B cell (primary cell): ENCODE results near the gene CISH.

Source experiments
- EZH2 ChIP-seq: IDR thresholded peaks from 2 replicates; pipeline ENCODE4 v1.6.1; 2012; ENCODE audit warnings: borderline replicate concordance, low read depth, mild to moderate bottlenecking, moderate library complexity, low read length; ENCODE audit not compliant: insufficient read depth, poor library complexity, severe bottlenecking
- TF ChIP-seq, protein P1 (sequence below): fragments of 200-600 bp; IDR thresholded peaks from one replicate; pipeline ENCODE4 v1.8.0; 2022; ENCODE audit warnings: antibody characterized with exemption, mild to moderate bottlenecking

DNA sequence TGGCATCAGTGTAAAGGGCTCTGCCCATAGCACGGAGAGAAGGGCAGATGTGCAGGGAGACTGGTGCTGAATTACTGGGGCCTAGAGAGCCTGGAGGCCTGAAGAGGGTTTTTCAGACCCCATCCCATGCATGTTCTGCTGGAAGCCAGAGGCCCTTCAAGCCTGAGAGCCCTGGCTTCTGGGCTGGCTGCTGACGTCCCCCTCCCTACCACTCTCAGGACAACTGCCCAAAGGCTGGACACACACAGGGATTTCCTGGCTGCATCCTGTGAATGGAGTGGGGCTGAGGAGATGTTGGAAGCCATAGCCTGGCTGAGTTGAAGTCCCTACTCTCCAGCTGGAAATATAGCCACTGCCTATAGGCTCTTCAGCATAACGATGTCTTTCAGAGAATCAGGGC is 46.2 kb upstream of the CISH start:
- TF ChIP-seq, protein P1, sequence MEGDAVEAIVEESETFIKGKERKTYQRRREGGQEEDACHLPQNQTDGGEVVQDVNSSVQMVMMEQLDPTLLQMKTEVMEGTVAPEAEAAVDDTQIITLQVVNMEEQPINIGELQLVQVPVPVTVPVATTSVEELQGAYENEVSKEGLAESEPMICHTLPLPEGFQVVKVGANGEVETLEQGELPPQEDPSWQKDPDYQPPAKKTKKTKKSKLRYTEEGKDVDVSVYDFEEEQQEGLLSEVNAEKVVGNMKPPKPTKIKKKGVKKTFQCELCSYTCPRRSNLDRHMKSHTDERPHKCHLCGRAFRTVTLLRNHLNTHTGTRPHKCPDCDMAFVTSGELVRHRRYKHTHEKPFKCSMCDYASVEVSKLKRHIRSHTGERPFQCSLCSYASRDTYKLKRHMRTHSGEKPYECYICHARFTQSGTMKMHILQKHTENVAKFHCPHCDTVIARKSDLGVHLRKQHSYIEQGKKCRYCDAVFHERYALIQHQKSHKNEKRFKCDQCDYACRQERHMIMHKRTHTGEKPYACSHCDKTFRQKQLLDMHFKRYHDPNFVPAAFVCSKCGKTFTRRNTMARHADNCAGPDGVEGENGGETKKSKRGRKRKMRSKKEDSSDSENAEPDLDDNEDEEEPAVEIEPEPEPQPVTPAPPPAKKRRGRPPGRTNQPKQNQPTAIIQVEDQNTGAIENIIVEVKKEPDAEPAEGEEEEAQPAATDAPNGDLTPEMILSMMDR = no peak
- no peak for TF ChIP-seq EZH2
